HG02852 (cell line): ENCODE data around the gene SLC9A7.

Experiments used
- ATAC-seq: cut with Tn5 transposase; IDR thresholded peaks from one replicate; pipeline ENCODE4 v1.9.1; 2021; ENCODE audit warnings: mild to moderate bottlenecking, moderate library complexity; ENCODE audit not compliant: unreplicated experiment

The SLC9A7 gene

GRCh38 chrX:46611658-46612362 lies 147.1 kb downstream of the SLC9A7 start:
- ATAC-seq = no peak

- no peak for ATAC-seq
Measured at GRCh38 chrX:46610070-46610658, 148.8 kb downstream of the SLC9A7 start.

GRCh38 chrX:46607916-46608315 lies 151.0 kb downstream of the SLC9A7 start:
- no peak for ATAC-seq

- no peak for ATAC-seq
Measured at GRCh38 chrX:46602468-46603102, 156.3 kb downstream of the SLC9A7 start.

GRCh38 chrX:46601283-46601682 lies 157.6 kb downstream of the SLC9A7 start:
- ATAC-seq = no peak

- no peak for ATAC-seq
Measured at GRCh38 chrX:46599051-46599560, 159.8 kb downstream of the SLC9A7 start.

- no peak for ATAC-seq
Measured at GRCh38 chrX:46597771-46598170, 161.1 kb downstream of the SLC9A7 start.

GRCh38 chrX:46597208-46597607 lies 161.7 kb downstream of the SLC9A7 start:
- no peak for ATAC-seq

GRCh38 chrX:46595084-46595483 lies 163.8 kb downstream of the SLC9A7 start:
- ATAC-seq = no peak

- no peak for ATAC-seq
Measured at GRCh38 chrX:46589977-46590723, 168.8 kb downstream of the SLC9A7 start.

GRCh38 chrX:46588263-46588662 lies 170.7 kb downstream of the SLC9A7 start:
- ATAC-seq = no peak

- ATAC-seq = no peak
Measured at GRCh38 chrX:46587753-46588171, 171.2 kb downstream of the SLC9A7 start.

- ATAC-seq = peak; percentile 80
Measured at GRCh38 chrX:46587158-46587557, 171.8 kb downstream of the SLC9A7 start.

- no peak for ATAC-seq
Measured at GRCh38 chrX:46584736-46585135, 174.2 kb downstream of the SLC9A7 start.

GRCh38 chrX:46582966-46583365 lies 176.0 kb downstream of the SLC9A7 start:
- no peak for ATAC-seq

GRCh38 chrX:46582325-46582724 lies 176.6 kb downstream of the SLC9A7 start:
- no peak for ATAC-seq

- ATAC-seq = peak; percentile 60
Measured at GRCh38 chrX:46580613-46581012, 178.3 kb downstream of the SLC9A7 start.

GRCh38 chrX:46579250-46579649 lies 179.7 kb downstream of the SLC9A7 start:
- ATAC-seq = no peak

GRCh38 chrX:46577221-46578005 lies 181.5 kb downstream of the SLC9A7 start:
- ATAC-seq = no peak

- ATAC-seq = no peak
Measured at GRCh38 chrX:46576458-46576857, 182.5 kb downstream of the SLC9A7 start.

- ATAC-seq = no peak
Measured at GRCh38 chrX:46575991-46576392, 182.9 kb downstream of the SLC9A7 start.
